HG03039 (cell line): Measurements from ENCODE around the gene C6orf120.

Experiments used
- ATAC-seq: cut with Tn5 transposase; IDR thresholded peaks from one replicate; pipeline ENCODE4 v1.9.1; 2021; ENCODE audit warnings: mild to moderate bottlenecking, moderate library complexity; ENCODE audit not compliant: unreplicated experiment

C6orf120 gene

DNA sequence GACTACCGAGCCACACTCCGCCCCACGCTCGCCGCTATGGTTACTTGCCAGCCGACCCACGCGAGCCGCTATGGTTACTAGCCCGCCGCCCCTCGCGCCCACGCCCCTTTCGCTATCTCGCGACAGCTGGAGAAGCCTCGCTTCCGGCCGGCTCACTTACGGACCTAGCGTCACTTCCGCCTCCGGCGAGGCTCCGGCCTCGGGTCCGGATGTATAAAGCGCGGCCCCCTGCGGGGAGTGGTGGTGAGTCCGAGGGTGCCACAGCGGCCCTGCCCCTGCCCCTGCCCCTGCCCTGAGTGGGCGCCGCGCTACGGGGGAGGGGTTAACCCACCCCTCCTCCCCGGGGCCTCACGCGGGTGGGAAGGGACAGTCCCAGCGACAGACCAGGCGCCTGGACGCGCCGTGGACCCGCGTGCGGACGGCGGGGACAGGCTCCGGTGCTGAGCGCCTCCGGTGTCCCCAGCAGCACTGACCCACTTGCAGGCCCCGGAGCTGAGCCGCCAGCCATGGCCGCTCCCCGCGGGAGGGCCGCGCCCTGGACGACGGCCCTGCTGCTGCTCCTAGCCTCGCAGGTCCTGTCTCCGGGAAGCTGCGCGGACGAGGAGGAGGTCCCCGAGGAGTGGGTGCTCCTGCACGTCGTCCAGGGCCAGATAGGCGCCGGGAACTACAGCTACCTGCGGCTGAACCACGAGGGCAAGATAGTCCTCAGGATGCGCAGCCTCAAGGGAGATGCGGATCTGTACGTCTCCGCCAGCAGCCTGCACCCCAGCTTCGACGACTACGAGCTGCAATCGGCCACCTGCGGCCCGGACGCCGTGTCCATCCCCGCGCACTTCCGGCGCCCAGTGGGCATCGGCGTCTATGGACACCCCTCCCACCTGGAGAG, at the start of gene C6orf120, which contains the start of gene WDR27:
C6orf120 (plus strand) TSS at position 173 of the 886 bp plus-strand sequence; CDS start at position 507, 334 bp downstream.
WDR27 (minus strand) TSS at position 76 of the 886 bp plus-strand sequence. CDS start 13,024 bp downstream, outside the sequence.
- ATAC-seq = peak; percentile 91

DNA sequence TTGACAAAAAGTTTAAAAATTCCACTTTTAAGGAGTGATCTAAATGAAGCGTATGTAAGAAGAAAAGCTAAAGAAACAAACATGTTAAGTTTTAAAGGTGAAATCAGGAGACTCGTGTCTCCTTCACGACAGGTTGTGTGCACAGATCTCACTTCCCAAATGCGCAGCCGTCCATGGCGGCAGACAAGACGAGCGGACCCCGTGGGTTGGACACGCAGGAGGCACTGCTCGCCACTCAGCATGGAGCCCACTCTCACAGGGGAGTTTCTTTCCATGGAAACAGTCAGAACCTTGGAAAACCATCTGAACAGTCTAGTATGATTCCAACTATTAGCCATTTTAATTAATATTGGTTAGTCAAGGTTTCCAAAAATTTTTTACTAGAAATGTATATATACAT, 49.0 kb upstream of the C6orf120 start:
- ATAC-seq = no peak

DNA sequence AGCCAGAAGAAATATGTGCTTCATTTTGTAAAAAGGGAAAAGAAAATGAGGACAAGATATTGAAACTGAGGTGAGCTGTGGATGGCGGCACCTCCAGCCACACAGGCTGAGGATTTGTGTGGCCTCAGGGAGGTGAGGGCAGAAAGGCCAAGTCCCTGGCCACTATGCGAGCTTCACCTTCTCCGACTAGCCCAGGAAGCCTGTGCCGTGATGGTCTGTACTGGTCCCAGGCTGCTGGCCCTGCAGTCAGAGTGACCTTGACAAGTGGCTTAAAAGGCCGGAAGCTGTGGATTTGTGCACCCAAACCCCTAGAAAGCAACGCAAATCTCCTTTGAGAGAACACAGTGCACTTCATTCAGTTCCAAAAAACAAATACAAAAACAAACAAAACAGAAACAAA, 48.2 kb upstream of the C6orf120 start:
- ATAC-seq = no peak

DNA sequence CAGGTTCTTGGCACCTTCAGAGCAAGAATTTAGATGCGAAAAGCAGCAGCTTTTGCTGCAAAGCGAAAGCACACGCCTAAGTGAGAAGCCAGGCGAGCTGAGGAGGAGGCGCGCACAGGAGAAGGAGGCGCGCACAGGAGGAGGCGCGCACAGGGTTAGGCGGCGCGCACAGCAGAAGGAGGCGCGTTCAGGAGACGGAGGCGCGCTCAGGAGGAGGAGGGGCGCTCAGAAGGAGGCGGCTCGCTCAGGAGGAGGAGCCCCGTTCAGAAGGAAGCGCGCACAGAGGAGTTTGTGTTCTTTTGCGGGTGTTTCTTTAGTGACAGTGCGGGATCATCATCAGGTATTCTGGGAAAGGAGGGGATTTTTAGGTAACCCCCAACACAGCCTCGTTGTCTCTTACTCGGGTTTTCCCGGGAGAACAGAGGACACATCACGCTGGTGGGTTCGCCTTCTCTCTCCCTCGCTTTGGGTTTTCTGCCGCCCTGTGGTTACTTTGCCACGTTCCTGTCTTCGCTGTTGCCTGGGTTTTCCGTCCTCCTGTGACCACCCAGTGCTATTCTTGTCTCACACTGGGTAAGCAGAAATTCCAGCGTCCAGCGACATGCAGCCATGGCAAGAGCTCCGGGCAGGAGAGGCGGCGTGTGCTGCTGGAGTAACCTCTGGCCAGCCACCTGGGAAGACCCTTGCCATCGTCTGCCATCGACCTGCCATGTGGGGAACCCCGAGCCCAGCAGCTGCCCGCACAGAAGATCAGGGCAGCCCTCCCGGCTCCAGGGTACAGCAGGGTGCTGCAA, 47.1 kb upstream of the C6orf120 start:
- ATAC-seq = peak; percentile 87

DNA sequence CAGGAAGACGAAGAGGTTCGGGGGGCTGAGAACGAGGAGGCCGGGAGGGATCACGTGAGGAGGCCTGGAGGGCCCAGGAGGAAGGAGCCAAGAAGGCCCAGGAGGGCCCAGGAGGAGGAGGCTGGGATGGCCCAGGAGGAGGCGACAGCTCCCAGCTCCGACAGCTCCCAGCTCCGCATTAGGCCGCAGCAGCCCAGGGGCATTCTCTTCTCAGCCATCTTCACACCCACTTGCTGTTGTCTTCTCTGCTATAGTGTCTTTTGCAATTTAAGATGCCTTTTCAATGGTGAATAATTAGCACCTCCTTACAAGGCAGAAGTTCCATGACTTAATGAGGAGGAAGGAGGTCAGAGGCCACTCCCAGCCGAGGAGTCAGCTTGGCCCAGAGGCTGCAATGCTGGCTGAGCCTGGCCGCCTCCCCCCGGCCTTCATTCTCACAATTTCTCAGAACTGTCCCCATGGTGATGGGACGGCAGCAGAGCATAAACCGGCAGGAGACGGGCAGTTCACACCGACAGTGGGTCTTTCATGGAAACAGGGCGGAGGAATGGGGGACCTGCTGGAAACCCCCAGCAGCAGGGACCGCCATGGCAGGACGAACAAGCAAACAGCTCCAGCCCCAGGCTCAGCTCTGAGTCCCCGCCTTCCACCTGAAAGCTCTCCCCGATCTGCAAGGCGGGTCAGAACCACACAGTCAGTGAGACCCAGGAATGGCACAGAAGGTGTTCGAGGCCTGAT, 45.2 kb upstream of the C6orf120 start:
- no peak for ATAC-seq

DNA sequence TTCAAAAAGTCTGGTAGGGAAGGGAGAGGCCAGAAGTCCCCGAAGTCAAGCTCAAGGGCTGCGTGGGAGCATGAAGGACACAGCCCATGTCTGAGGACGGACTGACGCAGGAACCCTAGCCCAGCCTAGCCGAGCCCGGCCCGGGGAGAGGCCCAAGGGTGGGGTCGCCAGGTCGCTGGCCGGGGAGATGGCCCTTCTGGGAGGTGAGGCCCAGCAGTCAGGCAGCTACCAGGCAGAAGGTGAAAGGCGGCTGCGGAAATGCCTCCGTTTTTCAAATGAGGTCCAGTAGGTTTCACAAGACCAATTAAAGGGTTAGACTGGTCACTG, 44.7 kb upstream of the C6orf120 start:
- ATAC-seq = no peak

DNA sequence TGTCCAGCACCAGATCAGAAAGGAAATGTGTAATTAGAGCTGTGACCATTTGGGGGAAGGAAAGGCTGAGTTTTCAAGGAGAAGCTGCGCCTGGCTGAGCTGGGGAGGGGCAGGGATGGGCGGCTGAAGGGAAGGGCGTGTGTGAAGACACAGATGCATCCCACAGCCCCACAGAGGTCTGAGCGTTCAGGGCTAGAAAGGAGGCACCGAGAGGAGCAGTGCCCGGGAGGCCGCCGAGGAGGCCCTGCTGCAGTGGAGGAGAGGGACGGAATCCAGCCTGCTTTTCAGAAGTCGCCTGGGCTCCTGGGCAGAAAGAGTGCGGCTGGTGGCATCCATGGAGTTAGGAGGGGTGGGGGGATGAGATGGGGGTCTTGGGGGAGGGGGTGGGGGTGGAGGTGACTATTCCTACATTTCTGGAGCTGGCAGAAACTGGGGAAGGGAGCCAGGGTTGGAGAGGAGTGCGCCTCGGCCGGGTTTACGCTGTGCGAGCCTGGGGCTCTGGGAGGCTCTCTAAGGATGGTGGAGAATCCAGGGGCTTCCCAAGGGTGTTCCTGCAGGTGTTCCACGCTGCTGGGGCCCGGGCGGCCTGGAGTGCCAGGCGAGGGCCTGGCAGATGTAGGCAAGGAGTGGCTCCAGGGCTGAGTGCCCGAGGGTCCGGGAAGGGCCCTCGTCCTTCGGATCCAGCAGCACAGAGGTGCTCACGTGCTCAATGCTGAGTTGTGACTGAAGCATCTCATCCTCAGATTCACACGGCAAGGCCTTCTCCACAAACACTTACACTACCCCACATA, 41.9 kb upstream of the C6orf120 start:
- ATAC-seq = no peak

DNA sequence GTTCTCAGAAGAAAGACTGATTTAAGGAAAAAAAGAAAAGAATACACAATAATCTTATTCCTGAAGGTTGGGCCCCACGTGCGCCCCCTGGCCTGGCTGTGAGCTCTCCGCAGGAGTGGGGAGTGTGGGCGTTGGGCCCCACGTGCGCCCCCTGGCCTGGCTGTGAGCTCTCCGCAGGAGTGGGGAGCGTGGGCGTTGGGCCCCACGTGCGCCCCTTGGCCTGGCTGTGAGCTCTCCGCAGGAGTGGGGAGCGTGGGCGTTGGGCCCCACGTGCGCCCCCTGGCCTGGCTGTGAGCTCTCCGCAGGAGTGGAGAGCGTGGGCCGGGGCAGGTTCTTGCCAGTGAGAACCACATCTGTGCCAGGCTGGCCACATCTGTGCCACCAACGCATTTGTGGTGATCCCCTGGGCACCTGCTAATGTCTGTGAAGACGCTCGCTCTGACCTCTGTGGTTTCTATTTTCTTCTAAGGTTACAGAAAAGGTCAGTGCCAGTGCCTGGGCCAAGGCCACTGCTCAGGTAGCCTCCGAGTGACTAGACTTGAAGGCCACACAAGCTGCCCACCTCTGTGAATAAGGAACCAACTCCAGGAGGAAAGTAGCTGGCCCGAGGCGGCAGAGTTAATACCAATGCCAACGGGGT, 41.1 kb upstream of the C6orf120 start:
- no peak for ATAC-seq

DNA sequence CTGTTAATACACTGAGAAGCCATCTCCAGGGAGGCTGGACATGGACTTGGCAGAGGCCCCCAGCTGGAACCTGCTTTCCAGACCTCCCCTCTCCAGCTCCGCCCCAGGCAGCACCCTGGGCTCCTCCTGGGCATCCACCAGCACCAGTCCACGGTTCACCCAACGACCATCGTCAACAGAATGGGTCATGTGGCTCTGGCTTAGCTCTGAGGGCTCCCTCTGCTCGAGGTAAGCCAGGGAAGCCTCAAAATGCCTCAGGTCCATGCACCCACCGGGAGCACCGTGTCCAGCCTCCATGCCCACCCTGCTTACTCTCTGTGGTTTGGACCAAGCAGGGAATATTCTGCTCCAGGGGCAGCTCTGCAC, 40.6 kb upstream of the C6orf120 start:
- ATAC-seq = no peak

DNA sequence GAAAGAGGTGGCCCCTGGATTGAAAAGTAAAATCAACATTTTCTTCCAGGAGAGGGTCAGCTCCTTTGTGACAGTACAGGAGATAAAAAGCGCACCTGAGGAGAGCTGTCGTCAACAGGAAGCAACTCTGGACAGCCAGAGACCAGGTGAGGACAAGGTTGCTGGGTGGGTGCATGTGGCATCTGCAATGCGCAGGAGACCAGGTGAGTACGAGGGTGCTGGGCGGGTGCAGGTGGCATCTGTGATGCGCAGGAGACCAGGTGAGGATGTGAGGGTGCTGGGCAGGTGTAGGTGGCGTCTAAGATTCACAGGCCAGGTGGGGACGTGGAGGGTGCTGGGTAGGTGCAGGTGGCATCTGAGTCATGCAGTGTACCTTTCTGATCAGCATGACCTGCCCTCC, 38.5 kb upstream of the C6orf120 start:
- no peak for ATAC-seq

DNA sequence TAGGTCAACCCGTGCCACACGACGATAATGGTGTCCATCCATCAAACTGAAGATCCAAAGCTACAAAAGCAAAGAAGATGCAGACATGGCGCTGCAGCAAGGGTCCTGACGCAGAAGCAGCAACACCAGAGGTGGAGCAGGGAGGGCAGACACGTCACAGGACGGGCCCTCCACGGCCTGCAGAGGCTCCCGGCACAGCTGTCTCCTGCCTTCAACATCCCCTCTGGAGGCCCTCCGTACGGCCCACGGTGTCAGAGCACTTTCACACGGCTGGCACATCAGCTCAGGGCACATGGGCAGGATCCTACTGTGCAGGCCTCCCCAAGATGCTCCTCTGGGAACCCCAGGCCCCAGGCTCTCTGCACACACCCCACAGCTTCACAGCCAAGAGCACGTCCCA, 37.7 kb upstream of the C6orf120 start:
- ATAC-seq = no peak

DNA sequence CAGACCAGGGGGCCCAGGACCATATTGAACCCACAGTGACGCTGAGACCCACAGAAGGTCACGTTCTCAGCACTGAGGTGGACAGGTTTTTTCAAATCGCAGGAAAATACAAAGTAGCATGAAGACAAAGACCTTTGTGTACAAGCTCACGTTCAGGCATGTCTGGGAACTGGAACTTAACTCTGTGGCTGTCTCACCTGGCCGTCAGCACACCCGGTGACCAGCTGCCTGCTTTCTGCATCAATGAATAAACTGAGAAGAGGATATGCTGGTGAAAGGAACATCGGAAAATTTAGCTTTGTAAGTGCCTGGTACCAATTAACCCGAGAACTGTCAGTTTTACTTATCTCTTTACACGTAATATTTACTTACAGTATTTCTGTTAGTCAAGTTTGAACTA, 36.6 kb upstream of the C6orf120 start:
- ATAC-seq = no peak

DNA sequence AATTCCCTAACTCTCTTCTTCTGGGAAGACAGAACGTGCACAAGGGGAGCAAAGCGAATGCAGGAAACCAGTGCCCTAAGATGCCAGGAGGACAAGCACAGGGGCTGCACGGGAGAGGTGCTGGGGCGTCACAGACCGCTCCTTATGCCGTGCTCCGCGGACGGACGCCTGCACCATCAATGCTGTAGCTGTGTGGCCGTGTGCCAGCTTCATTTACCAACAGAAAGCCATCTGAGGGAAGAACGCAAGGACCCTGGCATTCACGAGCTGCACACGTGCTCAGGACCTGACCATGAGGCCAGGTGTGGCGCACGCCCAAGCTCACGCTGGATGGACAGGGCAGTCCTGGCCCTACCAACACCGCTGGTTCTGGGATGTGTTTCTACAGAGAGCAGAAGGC, 35.5 kb upstream of the C6orf120 start:
- no peak for ATAC-seq

DNA sequence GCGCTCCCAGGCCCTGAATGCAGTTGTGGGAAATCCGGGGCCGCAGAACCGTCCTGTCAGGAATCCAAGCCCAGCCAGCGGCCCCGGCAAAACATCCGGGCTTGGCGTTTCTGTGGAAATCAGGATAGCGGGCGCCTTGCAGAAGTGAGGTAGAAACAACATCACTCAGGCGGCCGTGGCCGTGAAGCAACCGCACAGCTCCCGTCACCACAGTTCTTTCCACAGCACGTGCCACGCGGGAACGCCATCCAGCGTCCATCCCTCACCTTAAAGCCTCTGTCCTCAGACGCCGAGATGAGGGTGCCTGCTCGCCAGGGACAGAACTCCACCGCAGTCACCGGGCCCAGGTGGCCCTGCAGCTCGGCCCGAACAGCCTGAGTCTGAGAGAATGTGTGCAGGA, 34.2 kb upstream of the C6orf120 start:
- no peak for ATAC-seq

DNA sequence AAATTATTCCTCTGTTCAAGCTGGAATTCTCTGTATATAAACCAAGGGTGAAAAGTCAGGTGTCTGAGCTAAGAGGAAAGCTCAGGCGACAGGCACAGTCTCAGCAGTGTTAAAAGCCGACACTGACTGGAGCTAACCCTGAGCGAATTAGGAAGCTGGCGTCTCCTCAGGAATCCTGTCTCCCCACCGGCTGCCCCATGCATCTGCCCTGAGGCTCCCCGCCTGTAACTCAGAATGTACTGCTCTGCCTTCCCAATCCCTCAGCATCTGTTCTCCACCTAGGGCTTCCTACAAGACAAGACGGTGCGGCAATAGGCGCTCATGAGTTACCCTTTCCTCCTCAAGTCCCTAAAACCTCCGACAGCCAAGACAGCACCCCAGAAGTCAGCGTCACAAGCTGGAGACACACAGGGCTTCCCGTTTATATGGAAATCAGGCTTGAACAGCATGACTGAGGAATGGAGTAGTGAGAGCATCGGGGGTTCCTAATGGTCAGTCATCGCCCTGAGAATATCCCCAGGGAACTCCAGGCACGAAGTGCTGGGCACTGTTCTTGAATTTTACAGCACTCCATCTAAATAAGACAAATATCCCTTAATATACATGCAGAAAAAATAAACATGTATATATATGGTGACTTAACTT, 33.6 kb upstream of the C6orf120 start:
- ATAC-seq = no peak

DNA sequence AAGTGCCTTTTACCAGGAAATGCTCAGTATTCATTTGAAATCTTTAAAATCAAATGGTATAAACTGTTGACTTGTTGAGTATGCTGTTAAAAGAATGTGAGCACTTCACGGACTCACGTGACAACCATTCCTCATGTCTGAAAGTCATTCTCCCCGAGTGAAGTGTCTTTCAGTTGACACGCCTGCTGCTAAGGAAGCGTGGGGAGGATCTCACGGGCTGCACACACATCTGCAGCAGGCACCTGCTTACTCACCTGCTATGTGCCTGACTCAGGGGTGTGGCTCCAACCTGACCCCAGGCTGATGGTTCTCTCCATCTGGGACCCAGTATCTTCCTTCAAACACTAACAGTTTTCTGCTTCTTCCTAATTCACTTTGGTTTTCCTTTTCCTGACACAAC, 32.8 kb upstream of the C6orf120 start:
- no peak for ATAC-seq

DNA sequence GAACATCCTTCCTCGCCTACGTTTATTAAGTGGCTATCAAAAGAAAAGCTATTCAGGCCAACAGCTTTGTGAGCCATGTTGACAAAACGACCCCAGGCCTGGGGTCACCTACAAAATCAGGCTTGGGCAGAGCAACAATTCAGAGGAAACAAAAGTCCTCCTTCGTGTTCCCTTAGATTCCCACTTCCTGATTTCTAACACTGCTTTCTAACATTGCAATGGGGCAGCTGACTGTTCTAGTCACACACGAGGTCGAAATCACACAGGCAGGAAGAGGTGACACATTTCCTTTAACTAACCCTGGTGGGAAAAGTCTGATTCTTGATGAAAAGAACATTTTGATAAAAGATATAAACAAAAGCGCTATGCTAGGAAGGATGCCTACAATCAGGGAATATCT, 32.0 kb upstream of the C6orf120 start:
- no peak for ATAC-seq

DNA sequence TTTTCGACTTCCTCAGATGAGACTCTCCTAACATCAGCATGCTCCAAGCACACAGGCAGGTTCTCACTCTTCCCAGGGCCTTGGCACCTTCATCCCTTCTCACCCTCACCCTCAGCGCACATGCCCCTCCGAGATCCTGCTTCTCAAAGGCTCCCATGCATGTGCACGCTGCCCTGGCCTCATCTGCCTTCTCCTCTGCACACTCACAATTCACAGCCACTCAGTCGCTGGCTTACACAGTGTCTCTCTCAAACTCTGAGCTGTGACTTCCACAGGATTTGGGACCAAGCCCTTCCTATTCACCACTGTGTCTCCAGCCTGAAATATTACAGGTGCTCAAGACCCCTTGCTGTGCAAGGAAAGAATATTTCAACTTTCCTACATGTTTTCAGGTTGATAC, 30.4 kb upstream of the C6orf120 start:
- no peak for ATAC-seq

DNA sequence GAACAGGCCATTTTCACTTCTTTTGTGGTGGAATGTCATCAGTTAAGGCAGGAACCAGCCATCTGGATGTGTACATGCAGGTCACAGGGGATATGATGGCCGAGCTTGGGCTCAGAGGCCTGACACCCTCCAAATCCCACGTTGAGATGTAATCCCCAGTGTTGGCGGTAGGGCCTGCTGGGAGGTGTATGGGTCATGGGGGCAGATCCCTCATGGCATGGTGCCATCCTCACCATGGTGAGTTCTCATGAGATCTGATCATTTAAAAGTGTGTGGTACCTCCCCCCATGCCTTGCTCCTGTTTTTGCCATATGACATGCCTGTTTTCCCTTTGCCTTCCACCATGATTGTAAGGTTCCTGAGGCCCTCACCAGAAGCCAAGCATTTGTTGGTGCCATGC, 26.9 kb upstream of the C6orf120 start:
- ATAC-seq = no peak

DNA sequence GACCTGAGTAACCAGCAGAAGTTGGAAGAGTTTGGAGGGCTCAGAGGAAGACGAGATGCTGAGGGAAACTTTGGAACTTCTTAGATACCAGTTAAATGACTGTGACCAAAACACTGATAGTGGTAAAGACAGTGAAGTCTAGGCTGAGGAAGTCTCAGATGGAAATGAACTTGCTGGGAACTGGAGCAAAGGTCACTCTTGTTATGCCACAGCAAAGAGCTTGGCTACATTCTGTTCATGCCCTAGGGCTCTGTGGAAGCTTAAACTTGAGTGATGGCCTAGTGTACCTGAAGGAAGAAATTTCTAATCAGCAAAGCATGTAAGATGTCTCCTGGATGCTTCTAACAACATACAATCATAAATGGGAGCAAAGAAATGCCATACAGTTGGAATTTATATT, 24.8 kb upstream of the C6orf120 start:
- ATAC-seq = no peak
